Measurements from ENCODE around the gene CHRNB1.

The CHRNB1 gene

DNA sequence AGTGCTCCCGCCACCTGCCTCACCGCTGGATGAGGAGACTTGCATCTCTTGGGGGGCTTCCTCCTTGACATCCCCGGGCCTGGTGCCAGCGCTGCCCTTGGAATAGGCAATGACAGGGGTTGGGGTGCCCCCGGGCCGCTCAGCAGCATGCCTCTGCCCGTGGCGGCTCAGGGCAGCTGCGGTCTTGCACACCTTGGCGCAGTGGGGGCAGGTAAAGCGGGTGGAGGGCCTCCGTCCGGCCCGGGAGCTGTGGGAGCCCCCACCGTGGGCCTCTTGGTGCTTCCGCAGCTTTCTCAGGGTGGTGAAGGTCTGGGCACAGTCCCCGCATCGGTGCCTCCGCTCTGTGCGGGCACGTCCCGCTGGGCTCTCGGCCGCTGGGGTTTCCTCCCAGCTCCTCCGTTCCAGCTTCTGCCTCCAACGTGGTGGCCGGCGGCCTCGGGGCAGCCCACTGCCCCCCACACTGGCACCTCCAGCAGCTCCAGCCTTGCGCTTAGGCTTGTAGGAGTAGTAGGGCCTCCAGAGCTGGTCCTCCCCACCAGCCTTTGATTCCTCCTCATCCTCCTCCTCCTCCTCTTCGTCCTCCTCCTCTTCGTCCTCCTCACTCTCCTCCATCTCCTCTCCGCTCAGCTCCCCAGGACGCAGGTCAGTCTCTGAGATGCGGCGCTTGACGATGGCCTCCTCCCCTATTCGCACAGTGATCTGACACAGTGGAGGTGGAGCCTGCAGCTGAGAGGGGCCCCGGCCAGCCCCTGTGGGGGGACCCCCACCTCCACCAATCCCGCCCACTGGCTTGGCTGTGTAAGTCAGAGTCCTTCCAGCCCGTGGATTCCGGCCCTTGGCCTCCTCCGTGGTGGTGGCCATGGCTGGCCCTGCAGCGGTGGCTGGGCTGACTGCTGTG, 17.9 kb downstream of the CHRNB1 start:
- TF ChIP-seq, protein P1, sequence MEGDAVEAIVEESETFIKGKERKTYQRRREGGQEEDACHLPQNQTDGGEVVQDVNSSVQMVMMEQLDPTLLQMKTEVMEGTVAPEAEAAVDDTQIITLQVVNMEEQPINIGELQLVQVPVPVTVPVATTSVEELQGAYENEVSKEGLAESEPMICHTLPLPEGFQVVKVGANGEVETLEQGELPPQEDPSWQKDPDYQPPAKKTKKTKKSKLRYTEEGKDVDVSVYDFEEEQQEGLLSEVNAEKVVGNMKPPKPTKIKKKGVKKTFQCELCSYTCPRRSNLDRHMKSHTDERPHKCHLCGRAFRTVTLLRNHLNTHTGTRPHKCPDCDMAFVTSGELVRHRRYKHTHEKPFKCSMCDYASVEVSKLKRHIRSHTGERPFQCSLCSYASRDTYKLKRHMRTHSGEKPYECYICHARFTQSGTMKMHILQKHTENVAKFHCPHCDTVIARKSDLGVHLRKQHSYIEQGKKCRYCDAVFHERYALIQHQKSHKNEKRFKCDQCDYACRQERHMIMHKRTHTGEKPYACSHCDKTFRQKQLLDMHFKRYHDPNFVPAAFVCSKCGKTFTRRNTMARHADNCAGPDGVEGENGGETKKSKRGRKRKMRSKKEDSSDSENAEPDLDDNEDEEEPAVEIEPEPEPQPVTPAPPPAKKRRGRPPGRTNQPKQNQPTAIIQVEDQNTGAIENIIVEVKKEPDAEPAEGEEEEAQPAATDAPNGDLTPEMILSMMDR (IDR thresholded peaks at IDR 0.05; ENCODE audit: low read depth, low read length, missing control alignments): no peak
- DNase-seq (ENCODE audit: low read depth): no peak
- H3K4me3 ChIP-seq (ENCODE audit: low read depth, low read length): no peak overlapping the region

GRCh38 chr17:7463372-7463846, 18.5 kb downstream of the CHRNB1 start:
- DNase-seq (ENCODE audit: low read depth): no peak
- no peak overlapping the region for H3K4me3 ChIP-seq (ENCODE audit: low read depth, low read length)
- TF ChIP-seq, protein P1 (IDR thresholded peaks at IDR 0.05; ENCODE audit: low read depth, low read length, missing control alignments): no peak

DNA sequence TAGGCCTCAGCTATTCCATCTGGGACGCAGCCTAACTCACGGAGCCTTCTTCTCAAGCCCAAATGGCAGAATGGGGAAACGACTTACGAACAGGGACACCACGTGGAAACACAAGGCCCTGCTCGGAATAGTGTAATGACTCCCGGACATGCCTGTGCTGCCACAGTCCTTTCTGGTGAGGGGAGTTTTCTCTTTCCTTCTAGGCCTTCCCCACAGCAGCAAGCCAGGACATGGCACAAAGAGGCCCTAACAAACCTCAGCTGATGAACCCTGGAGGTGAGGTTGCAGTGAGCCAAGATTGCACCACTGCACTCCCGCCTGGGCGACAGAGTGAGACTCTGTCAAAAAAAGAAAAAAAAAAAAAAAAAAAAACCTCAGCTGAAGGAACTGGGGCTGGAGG, 19.2 kb downstream of the CHRNB1 start:
- no peak for DNase-seq (ENCODE audit: low read depth)
- no peak overlapping the region for H3K4me3 ChIP-seq (ENCODE audit: low read depth, low read length)
- TF ChIP-seq, protein P1 (IDR thresholded peaks at IDR 0.05; ENCODE audit: low read depth, low read length, missing control alignments): no peak

GRCh38 chr17:7465597-7466275, 20.9 kb downstream of the CHRNB1 start:
- no peak for DNase-seq (ENCODE audit: low read depth)
- no peak overlapping the region for H3K4me3 ChIP-seq (ENCODE audit: low read depth, low read length)
- TF ChIP-seq, protein P1 (IDR thresholded peaks at IDR 0.05; ENCODE audit: low read depth, low read length, missing control alignments): no peak

DNA sequence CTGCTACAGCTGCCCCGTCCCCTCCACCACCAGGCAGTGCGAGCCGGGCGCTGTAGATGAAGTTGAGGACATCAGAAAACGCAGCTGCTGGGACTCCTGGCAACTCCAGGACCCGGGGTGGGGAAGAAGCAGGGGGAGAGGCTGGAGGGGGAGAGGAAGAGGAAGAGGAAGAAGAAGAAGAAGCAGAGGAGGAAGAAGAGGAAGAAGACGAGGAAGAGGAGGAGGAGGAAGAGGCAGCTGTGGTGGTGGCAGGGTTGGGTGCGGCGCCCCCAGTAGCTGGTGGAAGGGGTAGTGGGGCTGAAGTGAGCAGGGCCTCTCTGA, 21.4 kb downstream of the CHRNB1 start:
- no peak for DNase-seq (ENCODE audit: low read depth)
- TF ChIP-seq, protein P1 (IDR thresholded peaks at IDR 0.05; ENCODE audit: low read depth, low read length, missing control alignments): no peak
- no peak overlapping the region for H3K4me3 ChIP-seq (ENCODE audit: low read depth, low read length)

DNA sequence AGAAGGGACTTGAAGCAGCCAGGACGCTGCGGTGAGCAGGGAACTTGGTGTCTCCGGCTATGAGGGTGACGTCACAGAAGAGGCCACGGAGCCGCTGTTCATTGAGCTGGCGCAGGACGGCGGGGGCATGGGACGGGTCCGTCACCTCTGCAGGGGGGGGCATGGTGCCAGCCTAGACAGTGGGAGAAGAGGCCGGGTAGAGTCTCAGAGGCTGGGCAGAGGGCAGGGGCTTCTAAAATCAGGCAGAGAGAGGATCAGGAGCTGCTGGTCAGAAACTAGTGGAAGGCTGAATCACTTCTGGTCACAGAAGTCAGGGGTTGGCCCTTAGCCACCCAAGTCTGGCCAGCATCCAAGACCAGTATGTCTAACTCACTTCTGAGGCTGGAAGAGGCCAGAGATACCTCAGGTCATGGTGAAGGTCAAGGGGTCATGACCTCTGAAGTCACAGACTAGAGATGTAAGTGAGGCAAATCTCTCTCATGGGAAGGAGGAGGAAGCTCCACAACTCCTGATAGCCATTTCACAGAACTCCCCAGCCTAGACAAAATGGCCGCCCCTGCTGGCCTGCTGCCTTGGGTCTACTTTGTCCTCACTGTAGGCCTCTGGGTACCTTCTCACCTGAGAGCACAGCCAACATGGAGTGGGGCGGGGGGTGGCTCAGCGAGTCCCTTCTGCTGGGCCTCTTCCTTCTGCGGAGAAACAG, 21.9 kb downstream of the CHRNB1 start:
- TF ChIP-seq, protein P1 (IDR thresholded peaks at IDR 0.05; ENCODE audit: low read depth, low read length, missing control alignments): no peak
- no peak overlapping the region for H3K4me3 ChIP-seq (ENCODE audit: low read depth, low read length)
- DNase-seq (ENCODE audit: low read depth): no peak
